Activated CD4-positive, alpha-beta T cell treated with anti-CD3 and anti-CD28 coated beads, Interleukin-2, Interleukin-4, amounts not matched to agents 100 ng/mL and 50 ng/mL, durations not matched to agents 16 hours and 8 hours (primary cell): Measurements from ENCODE around the gene GPR37.

ENCODE experiments used
- DNase-seq: peaks from one replicate; pipeline ENCODE4 v3.0.0-alpha.2; 2020; ENCODE audit warnings: low spot score

GPR37 gene

DNA sequence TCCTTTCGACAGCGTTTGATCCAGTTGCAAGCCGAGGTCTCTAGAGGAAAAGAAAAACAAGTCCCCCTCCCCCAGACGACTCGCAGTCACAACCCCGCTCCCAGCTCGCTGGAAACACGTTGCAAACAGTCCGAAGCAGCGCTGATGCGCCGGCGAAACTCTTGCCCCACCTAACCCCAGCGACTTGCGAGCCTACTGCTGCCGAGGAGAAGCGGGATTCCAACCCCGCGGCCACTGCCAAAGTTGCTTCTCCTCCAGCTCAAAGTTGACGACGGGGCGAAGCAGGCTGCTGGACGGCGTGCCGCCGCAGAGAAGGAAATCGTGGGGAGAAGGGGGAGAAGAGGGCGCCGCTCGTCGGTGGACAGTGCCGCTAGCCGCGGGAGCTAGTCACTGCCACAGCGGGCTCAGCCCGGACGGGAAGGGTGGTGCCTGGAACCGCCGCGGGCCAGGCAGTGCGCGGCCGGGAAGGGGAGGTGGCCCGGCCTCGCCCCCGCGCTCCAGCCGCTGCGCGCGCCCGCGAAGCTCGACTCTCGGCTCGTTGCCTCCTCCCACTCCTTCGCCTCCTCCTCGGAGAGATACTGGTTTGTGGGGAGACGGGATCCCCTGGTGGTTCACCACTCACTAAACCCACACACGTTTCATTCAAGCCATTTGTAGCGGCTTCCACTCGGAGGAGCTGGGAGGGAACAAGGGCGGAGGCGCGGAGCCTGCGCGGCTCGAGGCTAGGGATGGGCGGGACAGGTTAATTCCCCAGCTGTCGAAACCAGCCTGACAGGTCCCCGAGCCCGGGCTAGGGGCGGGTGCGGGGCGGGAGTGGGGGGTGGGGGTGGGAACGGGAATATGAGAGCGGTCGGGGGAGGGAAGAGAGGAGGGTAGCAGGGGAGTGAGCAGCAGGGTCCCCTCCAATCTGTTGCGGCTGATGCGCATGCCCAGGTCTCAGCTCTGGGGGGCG lies at the start of gene GPR37:
GPR37 (minus strand) TSS at position 392 of the 952 bp plus-strand sequence. CDS start 816 bp downstream, outside the sequence.
- peak; percentile 33 for DNase-seq

DNA sequence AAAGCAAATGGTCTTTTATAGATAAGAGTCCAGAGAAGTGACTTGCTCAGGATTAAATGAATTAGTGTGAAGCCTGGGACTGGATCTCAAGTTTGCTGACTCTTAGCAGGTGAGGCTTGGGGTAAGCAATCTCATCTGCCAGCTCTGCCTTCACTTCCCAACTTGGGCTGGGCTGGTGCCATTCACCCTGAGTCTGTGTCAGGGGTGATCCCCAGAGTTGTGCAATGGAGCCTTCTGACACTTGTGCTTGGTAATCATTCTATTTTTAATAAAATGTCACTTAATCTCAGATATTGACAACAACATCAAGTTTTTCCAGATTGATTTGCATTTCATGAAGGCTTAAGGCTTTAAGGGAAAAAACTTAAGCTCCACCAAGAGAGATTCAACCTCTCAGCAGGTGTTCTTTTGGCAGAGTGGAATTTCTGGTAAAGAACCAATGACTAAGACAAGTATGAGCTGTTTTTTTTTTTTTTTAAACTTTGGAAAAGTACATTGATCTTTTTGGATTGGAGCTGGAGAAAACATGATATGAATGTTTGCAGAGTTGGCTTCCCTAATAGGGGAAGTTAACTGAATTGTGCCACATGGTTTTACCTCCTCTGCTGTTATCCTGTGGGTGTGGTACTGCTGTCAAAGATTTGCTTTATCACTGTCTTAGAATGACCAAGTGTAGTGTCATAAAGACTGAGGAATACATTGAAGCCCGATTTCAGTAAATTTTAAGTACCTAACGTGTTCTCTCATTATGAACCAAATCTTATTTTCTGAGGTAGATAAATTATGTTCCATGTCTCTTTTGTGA lies 48.6 kb upstream of the GPR37 start:
- DNase-seq = no peak

GRCh38 chr7:124812764-124813163 lies 47.2 kb upstream of the GPR37 start:
- DNase-seq = no peak

- no peak for DNase-seq
Observed at GRCh38 chr7:124811341-124811740, 45.7 kb upstream of the GPR37 start.

- no peak for DNase-seq
Observed at GRCh38 chr7:124810605-124811004, 45.0 kb upstream of the GPR37 start.

- no peak for DNase-seq
Observed at GRCh38 chr7:124808206-124808605, 42.6 kb upstream of the GPR37 start.

DNA sequence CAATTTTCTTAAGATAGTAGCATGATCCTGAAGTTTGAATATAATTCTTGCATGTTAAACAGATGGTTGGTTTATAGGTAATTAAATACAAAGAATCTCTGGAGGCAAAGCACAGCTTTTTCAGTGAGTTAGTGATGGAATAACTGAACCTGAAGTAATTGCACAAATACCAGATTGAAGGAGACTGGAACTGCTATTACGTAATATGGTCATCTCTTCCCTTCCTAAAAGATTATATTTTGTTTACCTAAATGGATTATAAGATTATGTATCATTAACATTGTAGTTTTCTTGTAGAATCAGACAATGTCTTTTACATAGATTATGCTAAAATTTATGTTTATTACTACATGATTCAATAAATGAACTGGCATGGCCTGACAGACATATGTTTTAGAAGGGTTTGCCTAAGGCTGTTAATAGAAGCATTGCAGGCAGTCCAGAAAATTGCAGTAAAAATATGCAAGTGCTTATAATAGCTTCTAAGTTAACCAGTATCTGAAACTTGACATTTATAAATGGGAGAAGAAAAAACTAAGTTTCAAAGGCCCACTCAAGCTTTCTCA lies 35.8 kb upstream of the GPR37 start:
- no peak for DNase-seq

- DNase-seq = no peak
Observed at GRCh38 chr7:124800386-124800785, 34.8 kb upstream of the GPR37 start.

- no peak for DNase-seq
Observed at GRCh38 chr7:124799448-124799847, 33.9 kb upstream of the GPR37 start.

DNA sequence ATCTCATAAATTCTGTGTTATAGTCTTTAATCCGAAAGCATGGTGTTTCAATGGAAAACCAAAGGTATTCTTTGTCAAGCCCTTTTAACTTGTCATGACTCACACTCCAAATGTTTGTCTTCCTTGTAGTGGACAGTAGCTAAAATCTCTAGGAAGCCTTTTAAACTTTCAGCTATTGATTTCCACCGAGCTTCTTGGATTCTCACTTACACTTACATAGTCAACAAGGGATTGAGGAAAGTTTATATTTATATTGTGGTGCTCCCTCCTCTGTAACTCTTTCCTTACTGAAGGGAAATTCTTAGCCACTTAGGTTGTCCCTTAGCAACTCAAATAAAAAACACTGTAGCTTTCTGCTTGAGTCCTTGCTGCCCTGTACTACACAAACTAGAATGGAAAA lies 31.2 kb upstream of the GPR37 start:
- no peak for DNase-seq

DNA sequence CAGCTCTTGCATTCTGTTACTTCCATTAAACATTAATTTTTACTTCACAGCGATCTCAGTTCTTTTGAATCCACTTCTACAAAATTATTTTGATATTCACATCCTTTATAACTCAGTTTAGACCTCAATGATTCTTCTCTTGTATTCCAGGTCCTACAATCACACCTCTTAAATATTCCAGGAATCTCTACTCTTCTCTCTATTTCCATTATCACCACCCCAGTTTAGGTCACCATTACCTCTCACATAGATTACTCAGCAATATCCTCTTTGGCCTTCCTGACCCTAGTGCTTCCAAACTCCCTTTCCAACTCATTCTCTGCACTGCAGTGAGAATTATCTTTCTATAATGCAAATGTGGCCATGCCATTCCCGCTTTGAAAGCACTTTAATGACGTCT lies 27.1 kb upstream of the GPR37 start:
- DNase-seq = no peak

DNA sequence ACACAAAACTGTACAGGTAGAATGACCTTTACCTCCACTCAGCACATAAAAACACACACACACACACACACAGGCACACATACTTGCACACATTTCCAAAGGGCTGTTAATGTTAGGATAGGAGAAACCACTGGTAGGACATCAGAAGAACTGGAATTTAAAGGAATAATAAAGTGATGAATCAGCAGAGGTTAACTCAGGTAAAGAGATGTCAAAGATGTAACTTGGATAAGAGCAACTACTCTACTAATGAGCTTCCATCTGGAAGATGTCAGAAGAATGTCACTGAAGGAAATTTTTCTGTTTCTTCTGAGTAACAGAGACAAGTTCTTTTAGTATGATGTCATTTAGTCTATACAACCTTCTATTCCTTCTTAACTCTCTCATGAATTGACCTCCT lies 26.4 kb upstream of the GPR37 start:
- no peak for DNase-seq

DNA sequence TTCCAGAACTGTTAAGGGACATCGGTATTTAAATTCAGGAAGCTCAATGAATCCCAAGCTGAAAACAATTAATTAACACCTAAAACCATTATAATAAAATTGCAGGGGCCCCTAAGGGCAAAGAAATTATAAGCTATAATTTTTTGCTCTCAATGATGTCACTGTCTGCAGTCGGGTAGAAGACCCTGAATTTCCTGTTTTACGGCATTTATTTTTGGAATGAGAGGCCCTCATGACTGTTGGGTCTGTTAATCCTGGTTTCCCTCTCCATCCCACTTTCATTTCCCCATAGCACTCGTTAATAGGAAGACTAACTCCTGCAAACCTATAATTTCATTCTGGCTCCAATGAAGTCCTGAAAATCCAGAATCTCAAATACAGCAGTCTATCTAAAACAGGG lies 25.8 kb upstream of the GPR37 start:
- DNase-seq = no peak

DNA sequence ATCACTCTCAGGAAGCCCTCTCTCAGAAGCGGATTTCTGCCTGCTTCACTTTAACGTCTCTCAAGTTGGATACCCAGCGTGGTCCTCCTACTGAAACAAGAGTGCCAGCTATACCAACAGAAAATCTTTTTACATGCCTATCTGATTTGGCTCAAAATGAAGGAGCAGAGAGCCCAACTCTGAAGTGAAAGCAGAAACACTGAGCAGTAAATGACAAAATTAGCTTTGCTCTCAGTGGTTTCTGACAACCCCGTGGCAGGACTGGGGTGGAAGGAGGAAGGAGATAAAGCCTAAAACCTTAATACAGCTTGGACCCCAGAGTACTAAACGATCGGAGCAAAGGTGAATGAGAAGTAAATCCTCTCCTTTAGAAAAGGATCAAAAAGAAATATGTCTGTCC lies 25.1 kb upstream of the GPR37 start:
- DNase-seq = no peak

DNA sequence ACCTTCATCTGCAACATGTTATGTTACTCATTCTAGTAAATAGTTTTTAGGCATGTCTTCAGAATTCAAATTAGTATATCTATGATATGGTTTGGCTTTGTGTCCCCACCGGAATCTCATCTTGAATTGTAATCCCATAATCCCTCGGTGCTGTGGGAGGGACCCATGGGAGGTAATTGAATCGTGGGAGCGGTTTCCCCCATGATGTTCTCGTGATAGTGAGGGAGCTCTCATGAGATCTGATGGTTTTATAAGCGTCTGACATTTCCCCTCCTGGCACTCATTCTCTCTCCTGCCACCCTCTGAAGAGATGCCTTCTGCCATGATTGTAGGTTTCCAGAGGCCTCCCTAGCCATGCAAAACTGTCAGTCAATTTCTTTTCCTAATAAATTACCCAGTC lies 20.4 kb upstream of the GPR37 start:
- no peak for DNase-seq

DNA sequence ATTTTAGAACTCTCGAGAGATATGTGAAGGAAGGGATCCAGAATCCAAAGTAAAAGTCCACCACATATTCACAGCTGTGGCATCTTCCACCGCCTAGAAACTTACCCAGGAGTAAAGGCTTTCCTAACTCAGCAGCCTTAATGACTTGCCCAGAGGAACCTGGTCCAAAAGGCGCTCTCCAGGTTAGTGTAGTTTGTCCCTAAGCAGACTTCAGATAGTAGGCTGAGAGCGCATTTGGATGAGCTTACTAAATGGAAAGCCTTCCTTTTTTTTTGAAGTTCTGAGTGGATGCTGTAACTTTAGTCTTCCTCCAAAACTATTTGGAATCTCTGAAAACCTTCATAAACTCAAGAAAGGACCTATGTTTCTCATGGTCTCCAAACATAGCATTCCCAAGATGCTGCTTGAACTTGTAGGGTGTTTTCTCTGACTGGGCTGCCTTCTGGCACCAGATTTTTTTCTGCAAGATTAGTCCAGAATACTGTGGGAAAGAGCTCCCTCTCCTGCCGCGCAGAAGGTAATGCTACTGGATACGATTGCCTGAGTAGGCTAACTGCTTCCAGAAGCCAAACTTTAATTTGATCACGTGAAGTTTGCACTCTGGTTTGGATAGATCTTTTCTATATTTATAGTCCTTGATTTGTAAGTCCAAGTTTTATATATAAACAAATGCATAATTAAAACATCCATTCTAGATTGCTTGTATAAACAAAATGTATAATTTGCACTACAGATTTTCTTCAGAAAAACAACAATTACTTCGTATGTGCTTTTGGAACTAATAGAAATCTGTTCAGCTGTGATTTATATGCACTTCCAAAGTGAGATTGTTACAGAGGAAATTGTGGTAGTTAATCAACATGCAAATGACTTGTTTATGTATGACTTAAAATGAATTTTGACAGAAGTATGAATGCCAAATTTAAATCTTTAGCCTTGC lies 19.6 kb upstream of the GPR37 start:
- peak; percentile 31 for DNase-seq

GRCh38 chr7:124783271-124783670 lies 17.7 kb upstream of the GPR37 start:
- no peak for DNase-seq

GRCh38 chr7:124781907-124782734 lies 16.5 kb upstream of the GPR37 start:
- DNase-seq = no peak

DNA sequence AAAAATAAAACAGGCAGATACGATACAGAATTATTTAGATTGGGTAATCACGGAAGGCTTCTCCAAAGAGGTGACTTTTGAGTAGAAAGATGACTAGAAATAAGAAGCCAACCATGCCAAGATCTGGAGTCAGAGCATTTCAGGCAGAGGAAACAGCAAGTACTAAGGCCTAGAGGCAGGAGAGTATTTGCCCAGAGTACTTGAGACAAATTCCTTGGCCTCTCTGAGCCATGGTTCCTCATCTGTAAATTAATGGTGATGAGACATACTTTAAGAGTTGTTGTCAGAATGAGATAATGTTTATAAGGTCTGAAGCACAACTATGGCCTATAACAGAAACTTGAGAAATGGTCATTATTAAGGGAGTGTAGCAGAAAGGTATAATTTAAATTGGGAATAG lies 15.8 kb upstream of the GPR37 start:
- DNase-seq = no peak

GRCh38 chr7:124780608-124781007 lies 15.0 kb upstream of the GPR37 start:
- no peak for DNase-seq

GRCh38 chr7:124780056-124780455 lies 14.5 kb upstream of the GPR37 start:
- DNase-seq = no peak
